Lower leg skin (tissue), 4 donors: ENCODE measurements around the gene NUTM2E. TPM values are rescaled to one million over a fixed set of nuclear protein-coding genes. Genes with fewer than 3 reads are reported as not detected.
"Not testable (repeated sequence)": the region's sequence is repeated elsewhere in the genome, so short reads cannot be mapped to it uniquely, and the experiment has no call there.

Experiments
- DNase-seq, 2 donors: peaks; one replicate each; pipeline ENCODE4 v3.0.0-alpha.2; 2019; ENCODE audit warnings: low spot score in 2 of 2
- H3K4me3 ChIP-seq: fragments of 200-600 bp; sonication (generic); 2 replicates; pipeline ENCODE4 v1.5.1; 2017; ENCODE audit warnings: mild to moderate bottlenecking, low read depth; ENCODE audit not compliant: poor library complexity, severe bottlenecking
- CTCF ChIP-seq, 3 donors: fragments of 450-650 bp; IDR thresholded peaks; one replicate each; pipeline ENCODE4 v1.5.1; 2016; ENCODE audit warnings: antibody characterized with exemption in 3 of 3, mild to moderate bottlenecking in 3 of 3, moderate library complexity in 2 of 3
- WGBS, 2 donors: methylation state at CpG; one replicate each; pipeline ENCODE4 v1.1.5; 2018; 5-methylcytosine and 5-hydroxymethylcytosine counted together
- intact Hi-C: fragments of 100-400 bp; cut with DNase I; formaldehyde crosslinking; loops from one replicate; pipeline ENCODE4 v1.15.0; 2023; ENCODE audit warnings: low total_unique reads
- total RNA-seq, 4 donors: library from RNA; depleted of rRNA; stranded (reverse); fragments of >200 nt; gene quantifications; one replicate each; pipeline ENCODE4 v1.1.0, GENCODE V29; 2016

Gene NUTM2E
- total RNA-seq: under 1 TPM in 2 of 4 donors, not detected in 2; 0.36 to 0.72 TPM

GRCh38 chr10:79826496-79827215 is at the start of gene NUTM2E:
Gene NUTM2E, plus strand, starts transcription at chr10:79826739. Its CDS starts 15,002 bp downstream, at chr10:79841741.
- intact Hi-C loops: not testable (repeated sequence)
- H3K4me3 ChIP-seq: peak within 1 kb of the TSS; percentile 62
- DNase-seq: peak; percentile 81 to 95
- 0% methylated on average over 7 to 29 of the region's 78 CpGs for WGBS, 2 donors

DNA sequence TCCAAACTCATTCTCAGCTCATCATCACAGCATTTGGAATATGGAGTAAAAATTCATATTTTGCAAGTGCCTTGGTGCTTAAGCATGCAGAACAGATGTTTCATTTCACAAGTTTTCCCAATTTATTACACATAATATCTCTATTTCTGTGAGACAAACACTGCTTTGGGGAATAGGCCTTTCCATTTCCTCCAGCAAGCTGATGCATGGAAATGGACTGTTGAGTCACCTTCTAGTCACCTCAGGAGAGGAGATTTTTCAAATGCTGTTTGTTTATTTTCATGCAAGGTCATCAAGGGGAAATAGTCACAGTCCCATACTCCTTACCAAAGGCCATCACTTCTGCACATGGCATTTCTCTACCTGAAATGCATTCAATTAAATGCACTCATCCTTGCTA is 48.5 kb upstream of the NUTM2E start:
- DNase-seq, intact Hi-C loops, H3K4me3 ChIP-seq: not testable (repeated sequence)

DNA sequence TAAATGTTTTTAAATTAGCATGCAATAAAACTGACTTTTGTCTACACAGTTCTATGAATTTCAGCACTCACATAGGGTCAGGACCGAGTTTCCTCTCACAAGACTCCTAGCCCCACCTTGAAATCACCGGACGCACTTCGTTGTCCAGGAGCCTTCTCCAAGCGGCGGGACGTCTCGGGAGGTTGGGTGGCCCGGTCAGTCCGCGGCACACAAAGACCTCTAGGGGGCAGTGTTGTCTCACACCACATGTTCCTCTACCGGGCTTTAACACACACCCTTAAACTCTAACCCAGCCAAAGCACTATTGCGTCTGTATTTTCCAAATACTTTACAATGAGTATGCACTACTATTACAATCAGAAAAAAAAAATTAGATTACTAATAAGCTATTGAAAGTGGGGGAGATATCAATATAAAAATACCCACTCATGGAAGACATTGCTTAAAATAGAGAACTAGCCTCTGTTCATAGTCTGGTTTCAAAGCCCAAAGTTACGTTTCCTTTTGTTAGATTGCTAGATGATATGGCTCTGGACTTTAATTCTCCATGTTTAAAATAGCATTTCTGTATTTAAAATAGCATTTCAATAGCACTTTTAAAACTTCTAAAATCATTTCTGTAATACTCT is 47.1 kb upstream of the NUTM2E start:
- WGBS, 2 donors: 10 to 18% methylated on average over 6 to 14 of the region's 14 CpGs
- peak in 1 of 3 donors; percentile 26 for TF ChIP-seq CTCF (IDR thresholded peaks at IDR 0.05)
- peak; percentile 49 to 95 for DNase-seq
- intact Hi-C loops, H3K4me3 ChIP-seq: not testable (repeated sequence)

- H3K4me3 ChIP-seq, intact Hi-C loops: not testable (repeated sequence)
Measured at GRCh38 chr10:79779992-79780391, 46.5 kb upstream of the NUTM2E start.

DNA sequence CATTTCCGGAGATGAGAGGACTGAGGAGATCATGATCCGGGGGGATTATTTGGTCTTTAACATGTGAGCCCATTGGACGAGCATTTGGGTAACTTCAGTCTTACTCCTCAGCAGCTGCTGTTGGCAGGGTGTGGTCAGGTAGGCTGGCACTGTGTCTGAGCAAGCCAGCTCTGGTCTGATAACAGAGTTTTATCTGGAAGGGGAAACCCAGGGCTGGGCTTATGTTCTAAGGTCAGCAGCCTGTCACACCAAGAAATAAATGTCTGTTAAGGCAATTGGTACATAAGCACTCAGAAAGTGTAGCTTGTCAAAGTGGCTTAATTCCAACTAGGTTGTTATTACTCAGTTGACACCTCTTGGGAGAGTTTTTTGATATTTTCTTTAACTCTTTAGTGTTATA is 45.0 kb upstream of the NUTM2E start:
- intact Hi-C loops, H3K4me3 ChIP-seq, DNase-seq: not testable (repeated sequence)
- 58 to 83% methylated on average over 3 of the region's 3 CpGs for WGBS, 2 donors

More at GRCh38 chr10:79779992-79780391, 46.5 kb upstream of the NUTM2E start:
- WGBS, 2 donors: 78 to 80% methylated on average over 1 of the region's 2 CpGs
- not testable (repeated sequence) for DNase-seq

GRCh38 chr10:79787455-79787952 is 39.0 kb upstream of the NUTM2E start:
- H3K4me3 ChIP-seq, intact Hi-C loops, DNase-seq: not testable (repeated sequence)

DNA sequence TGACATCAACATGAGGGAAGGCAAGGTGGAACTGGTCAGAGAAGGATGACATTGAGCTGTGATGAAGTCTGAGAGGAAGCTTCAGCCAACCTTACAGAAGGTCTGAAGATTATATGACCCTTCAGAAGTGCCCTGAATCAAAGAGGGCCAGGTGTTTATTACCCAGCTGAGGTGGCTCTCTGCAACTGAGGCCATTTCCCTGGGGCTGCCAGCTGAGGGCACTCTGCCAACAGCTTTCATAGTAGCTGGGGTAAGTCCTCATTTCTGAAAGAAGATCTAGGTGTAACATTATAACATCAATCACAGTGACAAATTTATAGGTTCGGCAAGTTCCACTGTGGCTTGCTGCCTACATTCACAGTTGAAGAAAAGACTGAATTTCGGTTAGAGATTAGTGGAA is 37.2 kb upstream of the NUTM2E start:
- 67 to 81% methylated on average over 1 to 2 of the region's 2 CpGs for WGBS, 2 donors
- H3K4me3 ChIP-seq, DNase-seq, intact Hi-C loops: not testable (repeated sequence)

- intact Hi-C loops, H3K4me3 ChIP-seq, DNase-seq: not testable (repeated sequence)
- 88 to 91% methylated on average over 3 of the region's 4 CpGs for WGBS, 2 donors
Measured at GRCh38 chr10:79791906-79792517, 34.5 kb upstream of the NUTM2E start.

GRCh38 chr10:79799337-79799736 is 27.2 kb upstream of the NUTM2E start:
- H3K4me3 ChIP-seq, intact Hi-C loops, DNase-seq: not testable (repeated sequence)
- WGBS, 2 donors: no CpG with 5 or more reads among the region's 1 CpG

- intact Hi-C loops, H3K4me3 ChIP-seq, DNase-seq: not testable (repeated sequence)
- WGBS, 2 donors: 81% methylated on average over 2 of the region's 2 CpGs
Measured at GRCh38 chr10:79805857-79806256, 20.7 kb upstream of the NUTM2E start.

- H3K4me3 ChIP-seq, intact Hi-C loops, DNase-seq: not testable (repeated sequence)
Measured at GRCh38 chr10:79811895-79812294, 14.6 kb upstream of the NUTM2E start.

- DNase-seq, intact Hi-C loops: not testable (repeated sequence)
- WGBS, 2 donors: no CpG with 5 or more reads among the region's 2 CpGs
Measured at GRCh38 chr10:79816290-79816689, 10.2 kb upstream of the NUTM2E start.

GRCh38 chr10:79823387-79823786 is 3.2 kb upstream of the NUTM2E start:
- DNase-seq, intact Hi-C loops, H3K4me3 ChIP-seq: not testable (repeated sequence)
- 89 to 91% methylated on average over 6 of the region's 6 CpGs for WGBS, 2 donors

More at GRCh38 chr10:79816290-79816689, 10.2 kb upstream of the NUTM2E start:
- not testable (repeated sequence) for H3K4me3 ChIP-seq

DNA sequence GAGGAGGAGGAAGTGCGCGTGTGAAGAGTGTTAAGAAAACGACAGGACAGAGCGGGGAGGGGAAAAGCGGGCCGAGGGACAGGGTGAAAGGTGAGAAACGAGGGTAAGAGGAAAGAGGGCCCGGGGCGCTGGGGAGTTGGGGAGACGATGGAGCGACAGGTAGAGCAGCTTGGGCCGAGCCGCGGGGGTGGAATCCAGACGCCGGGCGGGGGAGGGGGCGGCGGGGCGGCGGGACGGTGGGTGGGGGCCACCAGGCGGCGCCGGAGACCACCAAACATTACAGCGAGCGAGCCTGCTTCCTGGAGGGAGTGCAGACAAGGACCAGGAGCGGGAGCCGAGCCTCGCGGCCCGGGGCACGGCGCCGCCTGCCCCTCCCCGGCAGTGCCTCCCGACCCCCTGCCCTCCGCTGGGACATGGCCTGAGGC is 940 bp upstream of the NUTM2E start:
- DNase-seq, H3K4me3 ChIP-seq, intact Hi-C loops: not testable (repeated sequence)
- WGBS, 2 donors: 1 to 2% methylated on average over 10 to 14 of the region's 38 CpGs
